H1 (cell line): ENCODE data around the gene CYREN. TPM values are rescaled to one million over a fixed set of nuclear protein-coding genes. Genes with fewer than 3 reads are reported as not detected.

Experiments used
- BRCA1 ChIP-seq: IDR thresholded peaks from 2 replicates; pipeline ENCODE4 v1.6.1; 2012; ENCODE audit warnings: low read depth, low read length, improper control_type of control experiment
- JUND ChIP-seq: IDR thresholded peaks from 2 replicates; pipeline ENCODE4 v1.6.1; 2011; ENCODE audit warnings: mild to moderate bottlenecking, improper control_type of control experiment, low read length
- SIN3A ChIP-seq, 2 experiments: IDR thresholded peaks in 1 of 2; conservative IDR thresholded peaks in 1 of 2; 2 replicates each; pipeline ENCODE4 v1.6.1; 2011 to 2012; ENCODE audit warnings: low read length in 2 of 2, improper control_type of control experiment in 1 of 2, low read depth in 1 of 2, mild to moderate bottlenecking in 1 of 2
- SP4 ChIP-seq: IDR thresholded peaks from 2 replicates; pipeline ENCODE4 v1.6.1; 2012; ENCODE audit warnings: low read length, inconsistent platforms
- polyA plus RNA-seq, 7 experiments: library from polyadenylated mRNA; depleted of rRNA in 3 of 7; stranded (reverse) in 5 of 7; unstranded in 2 of 7; fragments of >200 nt in 5 of 7; fragments of 200-250 nt in 2 of 7; gene quantifications; 1 replicate in 5 of 7; 2 replicates in 1 of 7; 4 replicates in 1 of 7; pipeline versions ENCODE4 v1.2.1 to v1.2.3, GENCODE V29; 2011 to 2013; ENCODE audit warnings: missing spikeins in 2 of 7, mixed read lengths in 2 of 7
- total RNA-seq: library from RNA; stranded (reverse); fragmentation: NEBNext Ultra II Directional; extraction: Animal tissue kit (Norgen Biotek cat#: 25700); gene quantifications from 2 replicates; pipeline ENCODE4 v1.2.1, GENCODE V29; 2021

The CYREN gene
- total and polyA plus RNA-seq, 2 of the 8 experiments (the other 6 are each of a cell fraction or from before 2014, with no cell fraction given) = 25.1 to 46.2 TPM

DNA sequence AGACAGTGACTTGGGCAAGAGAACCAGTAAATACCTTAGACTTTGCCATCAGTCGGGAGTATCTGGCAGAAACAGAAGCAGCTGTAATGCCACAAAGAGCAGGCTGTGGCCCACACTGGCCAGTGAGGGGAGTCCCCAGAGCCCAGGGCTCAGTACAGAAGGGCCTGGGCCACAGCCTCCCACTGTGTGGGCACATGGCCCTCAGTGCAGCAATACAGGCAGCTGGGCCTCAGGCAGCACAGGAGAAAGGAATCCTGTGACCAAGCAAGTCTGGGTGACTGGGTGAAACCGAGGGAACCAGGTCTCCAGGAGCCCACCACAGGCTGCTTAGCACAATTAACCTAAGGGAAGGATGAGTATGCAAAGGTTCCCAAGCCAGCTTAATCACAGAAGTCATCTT, 26.8 kb upstream of the CYREN start (continued):
- TF ChIP-seq JUND (no peak), BRCA1 (no peak), SP4 (no peak), SIN3A (conservative IDR thresholded peaks at IDR 0.05 in 1 of 2, IDR thresholded peaks at IDR 0.05 in 1 of 2; ENCODE audit: low read depth in 1 of 2, low read length in 2 of 2) (no peak)
